Neural progenitor cell (in vitro differentiated cells): ENCODE data around the gene AUP1. TPM values are rescaled to one million over a fixed set of nuclear protein-coding genes. Genes with fewer than 3 reads are reported as not detected.
A peak's percentile ranks its signal among the peaks of the same experiment; 100 is the strongest.
"Not testable (repeated sequence)": the region's sequence is repeated elsewhere in the genome, so short reads cannot be mapped to it uniquely, and the experiment has no call there.

ENCODE experiments used
- DNase-seq: peaks from one replicate; pipeline ENCODE4 v3.0.0-alpha.2; 2016; ENCODE audit warnings: low spot score
- H2AFZ ChIP-seq: fragments of 200-600 bp; sonication (generic); replicated peaks from 2 replicates; pipeline ENCODE4 v1.6.1; 2016; ENCODE audit warnings: antibody characterized with exemption
- H3F3A ChIP-seq: fragments of 200-600 bp; sonication (generic); 2 replicates; pipeline ENCODE4 v1.6.1; 2016; ENCODE audit warnings: antibody characterized with exemption, low read depth
- H3K27ac ChIP-seq: fragments of 200-600 bp; sonication (generic); 2 replicates; pipeline ENCODE4 v1.5.1; 2016; ENCODE audit warnings: mild to moderate bottlenecking
- H3K27me3 ChIP-seq: fragments of 200-600 bp; sonication (generic); 2 replicates; pipeline ENCODE4 v1.6.1; 2016; ENCODE audit warnings: mild to moderate bottlenecking, moderate library complexity
- H3K36me3 ChIP-seq: fragments of 200-600 bp; sonication (generic); 2 replicates; pipeline ENCODE4 v1.5.1; 2016
- H3K4me1 ChIP-seq: fragments of 200-600 bp; sonication (generic); 2 replicates; pipeline ENCODE4 v1.6.1; 2016; ENCODE audit warnings: mixed run types
- H3K4me2 ChIP-seq: fragments of 200-600 bp; sonication (generic); 2 replicates; pipeline ENCODE4 v1.6.1; 2016
- H3K4me3 ChIP-seq: fragments of 200-600 bp; sonication (generic); 2 replicates; pipeline ENCODE4 v1.5.1; 2016
- H3K79me2 ChIP-seq: fragments of 200-600 bp; sonication (generic); 2 replicates; pipeline ENCODE4 v1.6.1; 2016; ENCODE audit warnings: low read depth
- H3K9ac ChIP-seq: fragments of 200-600 bp; sonication (generic); 2 replicates; pipeline ENCODE4 v1.6.1; 2016
- H3K9me3 ChIP-seq: fragments of 200-600 bp; sonication (generic); 2 replicates; pipeline ENCODE4 v1.5.1; 2016; ENCODE audit warnings: low read depth
- H4K20me1 ChIP-seq: fragments of 200-600 bp; sonication (generic); 2 replicates; pipeline ENCODE4 v1.6.1; 2016; ENCODE audit warnings: low read depth
- H3K27ac Mint-ChIP-seq: 3 replicates; pipeline ENCODE4 v1.8.0; 2021; ENCODE audit warnings: mixed read lengths
- H3K27me3 Mint-ChIP-seq: 2 replicates; pipeline ENCODE4 v1.8.0; 2022; ENCODE audit warnings: low read depth, mild to moderate bottlenecking, inconsistent platforms, moderate library complexity, mixed read lengths; ENCODE audit not compliant: insufficient read depth
- H3K36me3 Mint-ChIP-seq: 3 replicates; pipeline ENCODE4 v1.8.0; 2021; ENCODE audit warnings: mixed read lengths
- H3K4me1 Mint-ChIP-seq: 3 replicates; pipeline ENCODE4 v1.8.0; 2021; ENCODE audit warnings: mixed read lengths
- H3K4me3 Mint-ChIP-seq: 3 replicates; pipeline ENCODE4 v1.8.0; 2021; ENCODE audit warnings: mild to moderate bottlenecking, moderate library complexity, mixed read lengths
- H3K9me3 Mint-ChIP-seq: 3 replicates; pipeline ENCODE4 v1.8.0; 2020; ENCODE audit warnings: mixed read lengths
- CTCF ChIP-seq: fragments of 200-600 bp; sonication (generic); IDR thresholded peaks from 2 replicates; pipeline ENCODE4 v1.5.1; 2017; ENCODE audit warnings: antibody characterized with exemption, mild to moderate bottlenecking
- EZH2 ChIP-seq: fragments of 200-600 bp; sonication (generic); IDR thresholded peaks from 2 replicates; pipeline ENCODE4 v1.6.1; 2017; ENCODE audit warnings: antibody characterized with exemption, mild to moderate bottlenecking, moderate library complexity
- EZH2phosphoT487 ChIP-seq: fragments of 200-600 bp; sonication (generic); IDR thresholded peaks from 2 replicates; pipeline ENCODE4 v1.6.1; 2017; ENCODE audit warnings: antibody characterized with exemption
- total RNA-seq: library from RNA; depleted of rRNA; stranded (reverse); fragments of >200 nt; gene quantifications from 2 replicates; pipeline ENCODE4 v1.2.3, GENCODE V29; 2015; ENCODE audit warnings: low replicate concordance

AUP1 gene
- total RNA-seq, 1 donor from 2014 or later, result 47.9 TPM

- Histone ChIP-seq H3F3A (no peaks in the 10 kb centered on the region), H4K20me1 (peaks cover 4% of the 10 kb centered on the region), H3K36me3 (no peaks in the 10 kb centered on the region), H3K9ac (no peak overlapping the region), H3K4me3 (no peak overlapping the region), H3K4me2 (no peak overlapping the region), H3K9me3 (no peaks in the 10 kb centered on the region), H3K27ac (no peak overlapping the region), H3K79me2 (no peaks in the 10 kb centered on the region), H3K27me3 (peaks cover 9% of the 10 kb centered on the region), H2AFZ (no peak overlapping the region), H3K4me1 (no peaks in the 10 kb centered on the region)
- Mint-ChIP-seq H3K27ac (no peak overlapping the region), H3K4me3 (no peak overlapping the region), H3K9me3 (no peaks in the 10 kb centered on the region), H3K4me1 (no peaks in the 10 kb centered on the region), H3K27me3 (no peaks in the 10 kb centered on the region), H3K36me3 (peaks cover 28% of the 10 kb centered on the region)
- TF ChIP-seq CTCF (no peak), EZH2phosphoT487 (no peak), EZH2 (no peak)
- DNase-seq, result no peak
Observed at GRCh38 chr2:74489906-74490305, 39.6 kb downstream of the AUP1 start.

- Mint-ChIP-seq H3K27me3 (no peaks in the 10 kb centered on the region), H3K9me3 (no peaks in the 10 kb centered on the region), H3K27ac (no peak overlapping the region), H3K36me3 (peaks cover 28% of the 10 kb centered on the region), H3K4me3 (no peak overlapping the region), H3K4me1 (no peaks in the 10 kb centered on the region)
- TF ChIP-seq EZH2phosphoT487 (no peak), CTCF (no peak), EZH2 (no peak)
- H3K4me3 ChIP-seq, result no peak overlapping the region
- no peaks in the 10 kb centered on the region for H3F3A ChIP-seq
- H3K4me2 ChIP-seq, result no peak overlapping the region
- H4K20me1 ChIP-seq, result peaks cover 4% of the 10 kb centered on the region
- no peak overlapping the region for H3K27ac ChIP-seq
- DNase-seq, result no peak
- H3K79me2 ChIP-seq, result peaks cover 6% of the 10 kb centered on the region
- H3K36me3 ChIP-seq, result no peaks in the 10 kb centered on the region
- H3K27me3 ChIP-seq, result no peaks in the 10 kb centered on the region
- H3K9me3 ChIP-seq, result no peaks in the 10 kb centered on the region
- H3K4me1 ChIP-seq, result no peaks in the 10 kb centered on the region
- H3K9ac ChIP-seq, result no peak overlapping the region
- no peak overlapping the region for H2AFZ ChIP-seq
Observed at GRCh38 chr2:74488643-74489481, 40.6 kb downstream of the AUP1 start.

GRCh38 chr2:74486141-74486540 is 43.4 kb downstream of the AUP1 start:
- Histone ChIP-seq H3K4me1 (peaks cover 4% of the 10 kb centered on the region), H3K4me2 (no peak overlapping the region), H3K79me2 (peaks cover 21% of the 10 kb centered on the region), H4K20me1 (peaks cover 16% of the 10 kb centered on the region), H3K9me3 (no peaks in the 10 kb centered on the region), H2AFZ (no peak overlapping the region), H3K4me3 (no peak overlapping the region), H3K36me3 (no peaks in the 10 kb centered on the region), H3F3A (no peaks in the 10 kb centered on the region), H3K27ac (no peak overlapping the region), H3K27me3 (no peaks in the 10 kb centered on the region), H3K9ac (no peak overlapping the region)
- TF ChIP-seq CTCF (no peak), EZH2 (no peak), EZH2phosphoT487 (no peak)
- DNase-seq, result no peak
- Mint-ChIP-seq H3K27ac (no peak overlapping the region), H3K4me1 (peaks cover 9% of the 10 kb centered on the region), H3K27me3 (no peaks in the 10 kb centered on the region), H3K9me3 (no peaks in the 10 kb centered on the region), H3K4me3 (no peak overlapping the region), H3K36me3 (peaks cover 17% of the 10 kb centered on the region)

GRCh38 chr2:74483675-74484164 is 45.8 kb downstream of the AUP1 start:
- Histone ChIP-seq H3K4me3 (peak overlapping the region; percentile 81), H4K20me1 (peaks cover 23% of the 10 kb centered on the region), H2AFZ (peak overlapping the region; percentile 84), H3K79me2 (peaks cover 33% of the 10 kb centered on the region), H3K4me2 (peak overlapping the region; percentile 97)
- H3K4me3 Mint-ChIP-seq, result peak overlapping the region; percentile 100
- H3K36me3 ChIP-seq, H3K9me3 Mint-ChIP-seq, DNase-seq, H3K27me3 ChIP-seq, H3K27ac ChIP-seq, H3K9ac ChIP-seq, H3F3A ChIP-seq, H3K9me3 ChIP-seq, H3K4me1 ChIP-seq, H3K27me3 Mint-ChIP-seq: not testable (repeated sequence)
- H3K4me1 Mint-ChIP-seq, result peaks cover 21% of the 10 kb centered on the region
- peaks cover 10% of the 10 kb centered on the region for H3K36me3 Mint-ChIP-seq
- H3K27ac Mint-ChIP-seq, result peak overlapping the region; percentile 27
